ENCODE data around the gene RPS10.

RPS10 gene

GRCh38 chr6:34391473-34391785 lies 34.4 kb downstream of the RPS10 start:
- Histone ChIP-seq H3K4me1 (ENCODE audit: control insufficient read depth in 1 of 2, insufficient read depth in 2 of 2, low read length in 2 of 2) (peaks cover 0 to 11% of the 10 kb centered on the region in 2 donors), H3K9me3 (ENCODE audit: control insufficient read depth in 1 of 2, low read length in 2 of 2) (peaks cover 0 to 2% of the 10 kb centered on the region in 2 donors), H3K27me3 (ENCODE audit: low read depth, low read length) (no peaks in the 10 kb centered on the region), H3K4me3 (ENCODE audit: low read depth in 1 of 2, low read length in 2 of 2) (peak overlapping the region; percentile 76 to 97), H3K36me3 (ENCODE audit: control insufficient read depth in 1 of 2, insufficient read depth in 2 of 2, low read length in 2 of 2) (peaks cover 0 to 4% of the 10 kb centered on the region in 2 donors), H3K27ac (ENCODE audit: low read length) (peak overlapping the region; percentile 71)

GRCh38 chr6:34390531-34391472 lies 35.1 kb downstream of the RPS10 start:
- no peaks in the 10 kb centered on the region for H3K9me3 ChIP-seq (ENCODE audit: control insufficient read depth in 1 of 2, low read length in 2 of 2)
- peak overlapping the region; percentile 76 to 97 for H3K4me3 ChIP-seq (ENCODE audit: low read depth in 1 of 2, low read length in 2 of 2)
- peaks cover 0 to 16% of the 10 kb centered on the region in 2 donors for H3K4me1 ChIP-seq (ENCODE audit: control insufficient read depth in 1 of 2, insufficient read depth in 2 of 2, low read length in 2 of 2)
- H3K36me3 ChIP-seq (ENCODE audit: control insufficient read depth in 1 of 2, insufficient read depth in 2 of 2, low read length in 2 of 2) = peaks cover 0 to 4% of the 10 kb centered on the region in 2 donors
- H3K27me3 ChIP-seq (ENCODE audit: low read depth, low read length) = no peaks in the 10 kb centered on the region
- peak overlapping the region; percentile 71 for H3K27ac ChIP-seq (ENCODE audit: low read length)

- H3K36me3 ChIP-seq (ENCODE audit: control insufficient read depth in 1 of 2, insufficient read depth in 2 of 2, low read length in 2 of 2) = peaks cover 0 to 4% of the 10 kb centered on the region in 2 donors
- H3K4me3 ChIP-seq (ENCODE audit: low read depth in 1 of 2, low read length in 2 of 2) = no peak overlapping the region
- peaks cover 0 to 26% of the 10 kb centered on the region in 2 donors for H3K4me1 ChIP-seq (ENCODE audit: control insufficient read depth in 1 of 2, insufficient read depth in 2 of 2, low read length in 2 of 2)
- no peaks in the 10 kb centered on the region for H3K27me3 ChIP-seq (ENCODE audit: low read depth, low read length)
- H3K9me3 ChIP-seq (ENCODE audit: control insufficient read depth in 1 of 2, low read length in 2 of 2) = no peaks in the 10 kb centered on the region
- H3K27ac ChIP-seq (ENCODE audit: low read length) = no peak overlapping the region
Observed at GRCh38 chr6:34389034-34389433, 36.8 kb downstream of the RPS10 start.

DNA sequence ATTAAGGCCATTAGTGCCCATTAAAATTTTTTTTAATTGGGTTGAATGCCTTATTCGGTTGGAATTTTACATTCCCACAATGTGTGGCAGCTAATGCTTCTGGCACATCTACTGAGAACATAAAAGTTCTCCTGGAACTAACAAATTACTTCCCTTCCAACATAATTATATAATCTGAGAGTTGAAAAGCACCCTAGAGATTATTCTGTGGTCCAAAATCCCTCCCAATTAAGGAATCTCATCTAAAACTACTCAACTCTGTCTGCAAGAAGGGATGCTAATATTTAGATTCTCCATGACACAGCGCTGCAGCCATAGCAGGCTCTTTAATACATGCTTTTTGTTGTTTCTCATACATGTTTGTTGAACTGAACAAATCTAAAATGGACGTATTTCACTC lies 37.4 kb downstream of the RPS10 start:
- Histone ChIP-seq H3K4me1 (ENCODE audit: control insufficient read depth in 1 of 2, insufficient read depth in 2 of 2, low read length in 2 of 2) (peaks cover 0 to 31% of the 10 kb centered on the region in 2 donors), H3K4me3 (ENCODE audit: low read depth in 1 of 2, low read length in 2 of 2) (no peak overlapping the region), H3K9me3 (ENCODE audit: control insufficient read depth in 1 of 2, low read length in 2 of 2) (no peaks in the 10 kb centered on the region), H3K36me3 (ENCODE audit: control insufficient read depth in 1 of 2, insufficient read depth in 2 of 2, low read length in 2 of 2) (peaks cover 0 to 4% of the 10 kb centered on the region in 2 donors), H3K27ac (ENCODE audit: low read length) (no peak overlapping the region), H3K27me3 (ENCODE audit: low read depth, low read length) (no peaks in the 10 kb centered on the region)

GRCh38 chr6:34386316-34387137 lies 39.3 kb downstream of the RPS10 start:
- Histone ChIP-seq H3K4me1 (ENCODE audit: control insufficient read depth in 1 of 2, insufficient read depth in 2 of 2, low read length in 2 of 2) (peaks cover 0 to 35% of the 10 kb centered on the region in 2 donors), H3K9me3 (ENCODE audit: control insufficient read depth in 1 of 2, low read length in 2 of 2) (no peaks in the 10 kb centered on the region), H3K4me3 (ENCODE audit: low read depth in 1 of 2, low read length in 2 of 2) (no peak overlapping the region), H3K27me3 (ENCODE audit: low read depth, low read length) (no peaks in the 10 kb centered on the region), H3K27ac (ENCODE audit: low read length) (no peak overlapping the region), H3K36me3 (ENCODE audit: control insufficient read depth in 1 of 2, insufficient read depth in 2 of 2, low read length in 2 of 2) (no peaks in the 10 kb centered on the region)

GRCh38 chr6:34385793-34386195 lies 40.1 kb downstream of the RPS10 start:
- Histone ChIP-seq H3K36me3 (ENCODE audit: control insufficient read depth in 1 of 2, insufficient read depth in 2 of 2, low read length in 2 of 2) (no peaks in the 10 kb centered on the region), H3K9me3 (ENCODE audit: control insufficient read depth in 1 of 2, low read length in 2 of 2) (no peaks in the 10 kb centered on the region), H3K27ac (ENCODE audit: low read length) (no peak overlapping the region), H3K27me3 (ENCODE audit: low read depth, low read length) (no peaks in the 10 kb centered on the region), H3K4me1 (ENCODE audit: control insufficient read depth in 1 of 2, insufficient read depth in 2 of 2, low read length in 2 of 2) (peaks cover 0 to 35% of the 10 kb centered on the region in 2 donors), H3K4me3 (ENCODE audit: low read depth in 1 of 2, low read length in 2 of 2) (no peak overlapping the region)

DNA sequence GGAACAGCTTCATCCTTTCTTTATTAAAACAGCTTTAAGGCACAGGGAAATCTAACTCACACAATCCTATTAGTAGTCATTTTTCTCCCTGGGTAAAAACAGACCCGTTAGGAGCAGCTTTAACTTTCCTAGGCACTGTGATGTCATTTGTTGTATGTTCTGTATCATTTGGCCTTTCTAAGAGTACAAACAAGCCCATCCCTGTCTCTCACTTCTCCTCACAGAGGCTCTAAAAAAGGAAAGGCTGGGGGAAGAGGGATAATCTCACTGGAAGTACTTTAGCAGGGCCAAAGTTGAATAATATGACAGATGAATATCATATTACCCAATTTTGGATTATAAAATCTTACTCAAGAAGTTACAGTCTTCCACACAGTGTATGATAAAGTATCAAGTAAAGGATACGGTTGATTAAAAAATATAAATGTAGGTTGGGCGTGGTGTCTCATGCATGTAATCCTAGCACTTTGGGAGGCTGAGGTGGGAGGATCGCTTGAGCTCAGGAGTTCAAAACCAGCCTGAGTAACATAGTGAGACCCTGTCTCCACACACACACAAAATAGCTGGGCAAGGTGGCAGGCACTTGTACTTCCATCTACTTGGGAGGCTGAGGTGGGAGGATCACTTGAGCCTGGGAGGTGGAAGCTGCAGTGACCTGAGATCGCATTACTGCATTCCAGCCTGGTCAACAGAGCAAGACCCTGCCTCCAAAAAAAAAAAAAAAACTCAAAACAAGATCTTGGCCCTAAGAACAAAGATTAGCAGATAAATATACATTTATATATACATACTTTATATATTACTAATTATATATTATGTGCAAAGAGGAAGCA lies 41.3 kb downstream of the RPS10 start:
- H3K9me3 ChIP-seq (ENCODE audit: control insufficient read depth in 1 of 2, low read length in 2 of 2) = no peaks in the 10 kb centered on the region

GRCh38 chr6:34383656-34384320 lies 42.1 kb downstream of the RPS10 start:
- Histone ChIP-seq H3K36me3 (ENCODE audit: control insufficient read depth in 1 of 2, insufficient read depth in 2 of 2, low read length in 2 of 2) (no peaks in the 10 kb centered on the region), H3K4me3 (ENCODE audit: low read depth in 1 of 2, low read length in 2 of 2) (no peak overlapping the region), H3K27ac (ENCODE audit: low read length) (peak overlapping the region; percentile 41)

More for the DNA sequence above, 41.3 kb downstream of the RPS10 start:
- Histone ChIP-seq H3K4me1 (ENCODE audit: control insufficient read depth in 1 of 2, insufficient read depth in 2 of 2, low read length in 2 of 2) (peaks cover 0 to 35% of the 10 kb centered on the region in 2 donors), H3K36me3 (ENCODE audit: control insufficient read depth in 1 of 2, insufficient read depth in 2 of 2, low read length in 2 of 2) (no peaks in the 10 kb centered on the region), H3K4me3 (ENCODE audit: low read depth in 1 of 2, low read length in 2 of 2) (no peak overlapping the region), H3K27ac (ENCODE audit: low read length) (peak overlapping the region; percentile 41), H3K27me3 (ENCODE audit: low read depth, low read length) (no peaks in the 10 kb centered on the region)

DNA sequence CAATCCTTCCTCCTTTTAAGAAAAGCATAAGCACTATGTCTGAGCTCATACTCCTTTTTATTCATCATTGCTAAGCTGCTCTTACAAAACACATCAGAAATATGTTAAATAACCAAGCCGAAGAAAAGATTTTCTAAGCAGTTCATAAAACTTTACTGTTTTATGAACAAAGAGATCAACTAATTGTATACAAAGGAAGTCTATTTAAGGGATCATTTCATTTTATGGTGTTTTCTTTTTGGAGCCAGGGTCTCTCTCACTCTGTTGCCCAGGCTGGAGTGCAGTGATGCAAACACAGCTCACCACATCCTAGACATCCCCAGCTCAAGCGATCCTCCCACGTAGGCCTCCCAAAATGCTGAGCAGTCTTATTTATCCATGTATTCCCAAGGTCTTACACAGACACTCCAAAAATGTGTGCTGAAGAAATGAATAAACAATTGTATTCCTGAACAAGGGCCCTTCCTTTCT lies 42.7 kb downstream of the RPS10 start:
- Histone ChIP-seq H3K27me3 (ENCODE audit: low read depth, low read length) (no peaks in the 10 kb centered on the region), H3K4me1 (ENCODE audit: control insufficient read depth in 1 of 2, insufficient read depth in 2 of 2, low read length in 2 of 2) (peaks cover 0 to 35% of the 10 kb centered on the region in 2 donors), H3K9me3 (ENCODE audit: control insufficient read depth in 1 of 2, low read length in 2 of 2) (no peaks in the 10 kb centered on the region), H3K27ac (ENCODE audit: low read length) (peak overlapping the region; percentile 41), H3K36me3 (ENCODE audit: control insufficient read depth in 1 of 2, insufficient read depth in 2 of 2, low read length in 2 of 2) (no peaks in the 10 kb centered on the region), H3K4me3 (ENCODE audit: low read depth in 1 of 2, low read length in 2 of 2) (no peak overlapping the region)

More at GRCh38 chr6:34383656-34384320, 42.1 kb downstream of the RPS10 start:
- H3K9me3 ChIP-seq (ENCODE audit: control insufficient read depth in 1 of 2, low read length in 2 of 2) = no peaks in the 10 kb centered on the region
- H3K4me1 ChIP-seq (ENCODE audit: control insufficient read depth in 1 of 2, insufficient read depth in 2 of 2, low read length in 2 of 2) = peaks cover 0 to 35% of the 10 kb centered on the region in 2 donors
- H3K27me3 ChIP-seq (ENCODE audit: low read depth, low read length) = no peaks in the 10 kb centered on the region

GRCh38 chr6:34381081-34381480 lies 44.8 kb downstream of the RPS10 start:
- H3K9me3 ChIP-seq (ENCODE audit: control insufficient read depth in 1 of 2, low read length in 2 of 2) = no peaks in the 10 kb centered on the region
- H3K27me3 ChIP-seq (ENCODE audit: low read depth, low read length) = no peaks in the 10 kb centered on the region
- H3K36me3 ChIP-seq (ENCODE audit: control insufficient read depth in 1 of 2, insufficient read depth in 2 of 2, low read length in 2 of 2) = no peaks in the 10 kb centered on the region
- no peak overlapping the region for H3K4me3 ChIP-seq (ENCODE audit: low read depth in 1 of 2, low read length in 2 of 2)
- H3K4me1 ChIP-seq (ENCODE audit: control insufficient read depth in 1 of 2, insufficient read depth in 2 of 2, low read length in 2 of 2) = peaks cover 0 to 25% of the 10 kb centered on the region in 2 donors
- no peak overlapping the region for H3K27ac ChIP-seq (ENCODE audit: low read length)
